Measurements from ENCODE around the gene UBE2G2.

DNA sequence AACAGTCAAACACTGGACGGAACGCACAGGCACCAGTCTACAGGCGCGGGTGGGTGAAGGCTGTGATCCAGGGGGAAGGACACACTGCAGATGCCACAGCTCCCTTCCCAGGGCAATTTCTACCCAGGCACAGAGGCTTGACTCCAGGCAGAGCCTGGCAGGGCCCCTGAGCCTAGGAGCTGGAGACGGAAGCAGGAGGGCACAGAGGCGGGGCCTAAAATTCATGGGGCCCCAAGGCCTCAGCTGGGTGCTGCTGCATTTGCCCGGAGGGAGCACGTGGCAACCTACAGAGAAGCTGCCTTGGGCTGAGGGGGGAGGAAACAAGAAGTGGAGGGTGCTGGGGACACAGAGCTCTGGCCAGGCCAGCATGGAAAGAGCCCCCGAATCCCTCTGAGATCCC, 41.2 kb downstream of the UBE2G2 start:
- TF ChIP-seq EZH2 (IDR thresholded peaks at IDR 0.05; ENCODE audit: borderline replicate concordance) = no peak
- TF ChIP-seq, protein P1, sequence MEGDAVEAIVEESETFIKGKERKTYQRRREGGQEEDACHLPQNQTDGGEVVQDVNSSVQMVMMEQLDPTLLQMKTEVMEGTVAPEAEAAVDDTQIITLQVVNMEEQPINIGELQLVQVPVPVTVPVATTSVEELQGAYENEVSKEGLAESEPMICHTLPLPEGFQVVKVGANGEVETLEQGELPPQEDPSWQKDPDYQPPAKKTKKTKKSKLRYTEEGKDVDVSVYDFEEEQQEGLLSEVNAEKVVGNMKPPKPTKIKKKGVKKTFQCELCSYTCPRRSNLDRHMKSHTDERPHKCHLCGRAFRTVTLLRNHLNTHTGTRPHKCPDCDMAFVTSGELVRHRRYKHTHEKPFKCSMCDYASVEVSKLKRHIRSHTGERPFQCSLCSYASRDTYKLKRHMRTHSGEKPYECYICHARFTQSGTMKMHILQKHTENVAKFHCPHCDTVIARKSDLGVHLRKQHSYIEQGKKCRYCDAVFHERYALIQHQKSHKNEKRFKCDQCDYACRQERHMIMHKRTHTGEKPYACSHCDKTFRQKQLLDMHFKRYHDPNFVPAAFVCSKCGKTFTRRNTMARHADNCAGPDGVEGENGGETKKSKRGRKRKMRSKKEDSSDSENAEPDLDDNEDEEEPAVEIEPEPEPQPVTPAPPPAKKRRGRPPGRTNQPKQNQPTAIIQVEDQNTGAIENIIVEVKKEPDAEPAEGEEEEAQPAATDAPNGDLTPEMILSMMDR (IDR thresholded peaks at IDR 0.05; ENCODE audit: poor library complexity) = no peak
- no peak for TF ChIP-seq EZH2phosphoT487 (IDR thresholded peaks at IDR 0.05; ENCODE audit: low read depth, severe bottlenecking, unreplicated experiment)
